ENCODE results near the gene NSA2. TPM values are rescaled to one million over a fixed set of nuclear protein-coding genes. Genes with fewer than 3 reads are reported as not detected.
A peak's percentile ranks its signal among the peaks of the same experiment; 100 is the strongest.

The NSA2 gene
- total RNA-seq, result 100 to 1,000 TPM in 6 of 7 donors, 10 to 100 TPM in 1; 72.7 to 231 (median 170) TPM
- 100 to 1,000 TPM; 197 to 244 TPM for polyA plus RNA-seq
- long read RNA-seq, donor 1, full-length matches to known transcripts, result 31 of 40 reads
- long read RNA-seq, donor 1, partial matches to known transcripts, result 8 of 40 reads
- long read RNA-seq, donor 1, other reads (novel, unspliced or antisense), result 1 of 40 reads
- long read RNA-seq, donor 2, full-length matches to known transcripts, result 36 of 52 reads
- long read RNA-seq, donor 2, partial matches to known transcripts, result 16 of 52 reads
- long read RNA-seq, donor 2, other reads (novel, unspliced or antisense), result 0 of 52 reads
- long read RNA-seq, donor 3, full-length matches to known transcripts, result 13 of 16 reads
- long read RNA-seq, donor 3, partial matches to known transcripts, result 1 of 16 reads
- long read RNA-seq, donor 3, other reads (novel, unspliced or antisense), result 2 of 16 reads

DNA sequence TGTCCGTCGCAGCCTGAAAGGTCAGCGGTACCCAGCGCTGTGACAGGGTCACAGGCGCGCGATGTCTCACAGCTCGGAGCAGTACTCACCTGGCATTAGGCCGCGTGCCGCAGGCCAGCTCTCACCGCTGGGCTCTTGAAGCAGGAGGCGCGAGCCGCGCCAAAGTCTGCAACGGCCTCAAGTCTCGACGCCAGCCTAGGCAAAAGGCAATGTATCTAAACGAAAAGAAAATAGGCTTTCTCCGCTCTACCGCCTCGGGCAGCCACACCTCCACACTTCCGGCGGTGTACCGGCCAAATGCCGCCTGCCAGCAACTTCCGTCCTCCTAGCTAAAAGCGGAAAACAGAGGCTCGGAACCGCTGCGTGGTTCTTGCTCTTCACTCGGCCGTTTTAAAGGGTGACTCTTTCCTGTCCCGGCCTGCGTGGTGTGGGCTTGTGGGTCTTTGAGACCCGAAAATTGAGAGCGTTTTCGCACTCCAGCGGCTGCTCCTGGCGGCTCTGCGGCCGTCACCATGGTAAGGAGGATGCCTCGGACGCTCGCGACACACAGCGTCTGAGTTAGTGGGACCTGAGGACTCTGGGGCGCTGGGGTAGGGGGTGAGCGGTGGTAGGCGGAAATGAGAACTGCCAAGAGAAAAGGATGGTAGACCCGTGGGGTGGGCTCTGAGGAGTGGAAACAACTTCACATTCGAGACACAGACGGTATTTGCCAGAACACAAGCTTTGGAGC, at the start of gene NSA2, which contains the start of gene GFM2:
Gene NSA2, plus strand, starts transcription at position 401 of the 730 bp plus-strand sequence. Its CDS starts 112 bp downstream, at position 513.
Gene GFM2, minus strand, starts transcription at position 269 of the 730 bp plus-strand sequence. CDS start 3,375 bp downstream, outside the sequence.
- intact Hi-C loops (cut with DNase I), result no loop called here
- no peaks in the 10 kb centered on the region for H3K36me3 ChIP-seq
- peak; percentile 45 for TF ChIP-seq POLR2A (IDR thresholded peaks at IDR 0.05)
- no peak for TF ChIP-seq EP300 (IDR thresholded peaks at IDR 0.05)

DNA sequence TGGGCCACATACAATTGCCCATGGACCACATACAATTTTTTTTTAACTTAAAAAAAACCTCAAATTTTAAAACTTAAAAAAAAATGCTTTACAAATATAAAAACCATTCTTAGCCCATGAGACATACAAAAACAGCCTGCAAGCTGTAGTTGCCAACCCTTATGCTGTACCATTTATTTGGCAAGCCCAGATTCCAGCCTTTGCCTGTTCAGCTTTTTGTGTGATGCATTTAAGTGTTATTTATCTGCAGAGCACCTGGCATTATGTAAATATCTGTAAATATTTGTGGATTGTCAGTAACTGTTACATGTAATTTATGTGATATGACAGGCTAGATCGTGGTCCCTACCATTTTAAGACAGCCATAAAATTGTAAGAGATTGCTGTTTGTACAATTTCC, 49.5 kb upstream of the NSA2 start:
- Histone ChIP-seq H3K4me1 (ENCODE audit: insufficient read depth) (no peaks in the 10 kb centered on the region), H3K4me3 (no peak overlapping the region), H3K27ac (no peak overlapping the region), H3K9me3 (no peaks in the 10 kb centered on the region), H3K27me3 (no peaks in the 10 kb centered on the region), H3K36me3 (no peaks in the 10 kb centered on the region)
- no peak for DNase-seq
- intact Hi-C loops (cut with DNase I), result no loop called here
- TF ChIP-seq POLR2A (IDR thresholded peaks at IDR 0.05), result no peak
- no peak for TF ChIP-seq EP300 (IDR thresholded peaks at IDR 0.05)
- no peak for TF ChIP-seq CTCF (IDR thresholded peaks at IDR 0.05)
- 52 to 67% (median 58%) methylated on average over 1 of the region's 1 CpG for WGBS, 3 donors

More for the DNA sequence above, at the start of gene NSA2, which contains the start of gene GFM2:
- Histone ChIP-seq H3K4me1 (ENCODE audit: insufficient read depth) (peaks cover 13% of the 10 kb centered on the region), H3K27ac (peak within 1 kb of the TSS; percentile 8 to 32), H3K4me3 (peak within 1 kb of the TSS; percentile 82), H3K27me3 (no peaks in the 10 kb centered on the region), H3K9me3 (no peaks in the 10 kb centered on the region)
- peak; percentile 88 to 95 (median 91) for DNase-seq
- WGBS, 3 donors, result 0 to 1% (median 0%) methylated on average over 51 to 54 of the region's 54 CpGs

DNA sequence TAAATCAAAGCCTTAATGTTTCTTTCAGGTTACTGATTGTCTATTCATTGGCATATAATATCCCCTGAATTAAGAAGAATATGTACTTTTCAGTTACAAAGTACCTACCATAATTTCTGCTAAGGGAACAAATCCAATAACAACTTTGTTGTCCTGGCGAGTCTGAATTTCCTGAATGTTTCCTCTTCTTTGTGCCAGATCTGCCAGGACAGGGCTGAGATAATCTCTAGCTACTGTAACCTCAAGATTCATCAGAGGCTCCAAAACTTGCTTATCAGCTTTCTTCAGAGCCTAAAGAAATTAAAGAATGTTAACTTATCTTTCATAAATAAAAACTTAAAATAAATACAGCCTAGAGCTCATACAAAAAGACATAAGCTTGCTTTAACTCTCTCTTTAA, 44.8 kb upstream of the NSA2 start:
- Histone ChIP-seq H3K36me3 (no peaks in the 10 kb centered on the region), H3K4me1 (ENCODE audit: insufficient read depth) (no peaks in the 10 kb centered on the region), H3K27ac (no peak overlapping the region), H3K4me3 (no peak overlapping the region), H3K9me3 (no peaks in the 10 kb centered on the region), H3K27me3 (no peaks in the 10 kb centered on the region)
- intact Hi-C loops (cut with DNase I), result no loop called here
- no peak for DNase-seq
- TF ChIP-seq POLR2A (IDR thresholded peaks at IDR 0.05) (no peak), CTCF (IDR thresholded peaks at IDR 0.05) (no peak), EP300 (IDR thresholded peaks at IDR 0.05) (no peak)
- WGBS, 3 donors, result 35 to 58% (median 40%) methylated on average over 1 of the region's 1 CpG

GRCh38 chr5:74725331-74725730, 41.7 kb upstream of the NSA2 start:
- TF ChIP-seq POLR2A (IDR thresholded peaks at IDR 0.05), result no peak
- TF ChIP-seq EP300 (IDR thresholded peaks at IDR 0.05), result no peak
- no peak for TF ChIP-seq CTCF (IDR thresholded peaks at IDR 0.05)
- Histone ChIP-seq H3K36me3 (no peaks in the 10 kb centered on the region), H3K27ac (no peak overlapping the region), H3K27me3 (no peaks in the 10 kb centered on the region), H3K9me3 (no peaks in the 10 kb centered on the region), H3K4me3 (no peak overlapping the region), H3K4me1 (ENCODE audit: insufficient read depth) (no peaks in the 10 kb centered on the region)
- no peak for DNase-seq
- 94 to 98% (median 94%) methylated on average over 1 of the region's 1 CpG for WGBS, 3 donors
- intact Hi-C loops (cut with DNase I), result no loop called here

Data from ovary (tissue), 10 donors.